ENCODE data around the gene NUP88.

GRCh38 chr17:5352681-5353289, 66.7 kb downstream of the NUP88 start:
- TF ChIP-seq CTCF (conservative IDR thresholded peaks at IDR 0.05 in 1 of 2, IDR thresholded peaks at IDR 0.05 in 1 of 2; ENCODE audit: low read depth in 1 of 2, low read length in 2 of 2), result no peak
- no peak for TF ChIP-seq EZH2 (IDR thresholded peaks at IDR 0.05; ENCODE audit: low read length, missing control alignments)

All from fibroblast of lung (primary cell).